GM12865 (cell line): Measurements from ENCODE around the gene MYO7B.
"Not testable (repeated sequence)": the region's sequence is repeated elsewhere in the genome, so short reads cannot be mapped to it uniquely, and the experiment has no call there.

Experiments used
- DNase-seq: peaks from one replicate; pipeline ENCODE4 v3.0.0; 2010; ENCODE audit warnings: low read depth
- H3K4me3 ChIP-seq: 2 replicates; pipeline ENCODE4 v1.5.1; 2011; ENCODE audit warnings: mild to moderate bottlenecking, low read depth, low read length, control low read depth
- TF ChIP-seq, protein P1 (sequence below): IDR thresholded peaks from 2 replicates; pipeline ENCODE4 v1.5.1; 2011; ENCODE audit warnings: low read length, control low read depth, low read depth, inconsistent platforms; ENCODE audit not compliant: insufficient read depth; ENCODE audit errors: missing control alignments

The MYO7B gene

DNA sequence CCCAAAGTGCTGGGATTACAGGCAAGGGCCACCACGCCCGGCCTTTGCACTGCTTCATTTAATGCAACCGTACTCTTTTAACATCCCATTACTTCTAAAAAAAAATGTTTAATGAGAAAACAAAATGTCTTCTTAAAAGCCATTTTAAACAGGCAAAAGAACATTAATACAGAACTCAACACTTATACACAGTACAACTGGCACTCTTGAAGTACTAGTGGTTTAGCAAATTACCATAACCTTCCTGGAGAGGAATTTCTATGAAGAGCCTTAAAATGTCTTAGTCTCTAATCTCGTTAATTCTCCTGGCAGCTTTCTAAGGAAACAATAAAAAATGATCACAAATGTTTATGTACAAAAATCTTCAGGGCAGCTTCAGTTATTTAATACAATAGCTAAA, 15.1 kb upstream of the MYO7B start:
- no peak for DNase-seq
- no peak overlapping the region for H3K4me3 ChIP-seq
- TF ChIP-seq, protein P1, sequence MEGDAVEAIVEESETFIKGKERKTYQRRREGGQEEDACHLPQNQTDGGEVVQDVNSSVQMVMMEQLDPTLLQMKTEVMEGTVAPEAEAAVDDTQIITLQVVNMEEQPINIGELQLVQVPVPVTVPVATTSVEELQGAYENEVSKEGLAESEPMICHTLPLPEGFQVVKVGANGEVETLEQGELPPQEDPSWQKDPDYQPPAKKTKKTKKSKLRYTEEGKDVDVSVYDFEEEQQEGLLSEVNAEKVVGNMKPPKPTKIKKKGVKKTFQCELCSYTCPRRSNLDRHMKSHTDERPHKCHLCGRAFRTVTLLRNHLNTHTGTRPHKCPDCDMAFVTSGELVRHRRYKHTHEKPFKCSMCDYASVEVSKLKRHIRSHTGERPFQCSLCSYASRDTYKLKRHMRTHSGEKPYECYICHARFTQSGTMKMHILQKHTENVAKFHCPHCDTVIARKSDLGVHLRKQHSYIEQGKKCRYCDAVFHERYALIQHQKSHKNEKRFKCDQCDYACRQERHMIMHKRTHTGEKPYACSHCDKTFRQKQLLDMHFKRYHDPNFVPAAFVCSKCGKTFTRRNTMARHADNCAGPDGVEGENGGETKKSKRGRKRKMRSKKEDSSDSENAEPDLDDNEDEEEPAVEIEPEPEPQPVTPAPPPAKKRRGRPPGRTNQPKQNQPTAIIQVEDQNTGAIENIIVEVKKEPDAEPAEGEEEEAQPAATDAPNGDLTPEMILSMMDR = no peak

DNA sequence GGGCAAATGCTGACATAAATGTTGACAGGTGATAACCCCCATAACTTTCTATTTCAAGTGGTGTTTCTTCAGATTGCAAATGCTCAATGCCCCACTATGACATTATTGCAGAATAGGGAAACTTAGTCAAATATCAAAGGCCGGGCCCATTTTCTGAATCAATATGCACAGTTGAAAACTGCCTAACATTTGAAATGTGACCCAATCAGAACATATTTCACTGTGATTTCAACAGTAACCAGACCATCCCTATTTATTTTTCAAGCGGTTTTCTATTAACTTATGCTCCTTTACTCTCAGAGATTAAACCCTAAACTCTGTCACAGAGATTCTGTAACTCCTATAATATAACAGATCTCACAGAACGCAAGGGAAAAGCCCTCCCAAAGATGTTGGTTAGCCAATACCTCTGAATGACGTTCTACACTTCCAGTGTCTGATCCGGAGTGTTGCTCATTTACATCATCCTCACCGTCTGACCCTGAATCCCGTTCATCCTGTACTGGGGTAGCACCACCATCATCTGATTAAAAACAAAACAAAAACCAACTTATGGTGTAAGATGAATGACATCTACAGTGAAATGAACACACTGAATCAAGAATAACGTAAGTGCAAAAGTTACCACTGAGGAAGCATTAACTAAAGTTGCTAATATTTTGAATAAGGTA, 12.1 kb upstream of the MYO7B start:
- TF ChIP-seq, protein P1 = no peak
- H3K4me3 ChIP-seq = no peak overlapping the region
- no peak for DNase-seq

DNA sequence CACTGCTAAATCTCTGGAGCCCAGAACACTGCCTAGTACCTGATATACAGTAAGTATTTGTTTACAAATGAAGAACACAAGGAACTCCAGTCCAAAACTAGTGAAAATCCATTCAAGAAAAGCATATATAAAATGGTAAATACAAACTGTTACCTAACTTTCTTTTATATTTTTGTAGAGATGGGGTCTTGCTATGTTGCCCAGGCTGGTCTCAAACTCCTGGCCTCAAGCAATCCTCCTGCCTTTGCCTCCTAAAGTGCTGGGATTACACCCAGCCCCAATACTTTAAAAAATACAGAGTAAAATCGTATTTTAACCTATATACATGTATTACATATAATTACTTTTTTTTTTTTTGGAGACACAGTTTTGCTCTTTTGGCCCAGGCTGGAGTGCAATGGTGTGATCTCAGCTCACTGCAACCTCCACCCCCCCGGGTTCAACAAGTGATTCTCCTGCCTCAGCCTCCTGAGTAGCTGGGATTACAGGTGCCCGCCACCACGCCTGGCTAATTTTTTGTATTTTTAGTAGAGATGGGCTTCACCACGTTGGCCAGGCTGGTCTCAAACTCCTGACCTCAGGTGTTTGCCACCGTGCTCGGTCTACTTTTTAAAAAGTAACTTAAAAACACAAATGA, 11.2 kb upstream of the MYO7B start:
- H3K4me3 ChIP-seq = not testable (repeated sequence)

DNA sequence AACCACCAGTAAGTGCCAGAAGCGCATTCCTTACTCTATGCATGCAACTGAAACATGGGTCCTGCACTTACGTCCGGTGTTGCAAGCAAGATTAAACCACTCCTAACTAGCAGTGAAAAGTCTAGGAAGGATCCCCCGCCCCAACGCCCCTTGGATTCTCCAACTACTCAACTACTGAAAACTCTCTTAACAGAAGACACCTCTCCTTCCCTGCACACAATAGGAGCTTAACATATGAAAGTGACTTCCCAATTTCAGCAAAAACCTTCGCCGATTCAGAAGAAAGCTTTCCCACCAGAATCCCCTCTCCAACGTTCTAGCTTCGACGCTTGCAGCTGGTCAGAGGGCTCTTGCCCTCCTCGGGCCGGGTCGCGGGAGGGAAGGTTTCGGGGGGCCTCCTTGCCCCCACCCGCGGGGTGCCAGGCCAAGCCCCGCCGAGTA, 9.8 kb upstream of the MYO7B start:
- peak; percentile 54 for DNase-seq
- TF ChIP-seq, protein P1 = no peak
- H3K4me3 ChIP-seq = peak overlapping the region; percentile 79

More for the DNA sequence above, 11.2 kb upstream of the MYO7B start:
- DNase-seq = not testable (repeated sequence)

DNA sequence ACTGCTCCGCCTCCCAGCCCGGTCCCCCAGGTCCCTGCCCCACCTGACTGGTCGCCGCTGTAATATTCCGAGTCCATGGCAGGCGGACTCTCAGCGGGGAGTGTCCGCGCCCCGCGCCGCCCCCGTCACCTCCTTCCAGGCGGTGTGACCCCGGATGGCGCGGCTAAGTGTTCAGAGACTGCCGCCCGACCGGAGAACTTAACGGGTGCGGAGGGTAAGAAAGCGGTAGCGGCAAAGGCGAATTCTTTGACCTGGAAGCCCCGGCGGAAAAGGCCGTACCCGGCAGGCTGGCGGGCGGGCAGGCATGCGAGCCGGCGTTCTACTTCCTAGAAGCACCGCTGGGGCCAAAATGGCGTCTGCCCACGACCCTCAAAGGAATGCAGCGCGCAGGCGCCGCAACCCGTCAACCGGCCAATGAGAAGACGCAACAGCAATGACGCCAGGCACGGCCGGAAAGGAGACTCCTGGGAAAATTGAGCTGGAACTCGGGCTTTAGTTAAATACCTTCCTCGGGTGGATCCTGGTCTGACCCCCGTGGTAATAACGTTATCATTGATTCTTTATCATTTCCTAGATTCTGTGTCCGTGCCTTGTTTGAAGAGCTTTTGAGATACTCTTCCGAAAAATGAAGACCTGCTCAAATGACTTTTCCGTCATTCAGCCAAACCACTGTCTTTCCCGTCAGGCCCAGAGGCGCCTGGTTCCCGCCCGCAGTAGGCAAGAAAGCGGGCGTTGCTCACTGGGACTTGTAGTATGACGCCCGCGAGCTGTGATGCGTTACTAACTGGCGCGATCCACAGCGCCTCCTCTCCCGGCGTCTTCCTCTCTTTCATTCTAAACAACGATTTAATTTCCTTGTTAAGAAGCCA, 9.1 kb upstream of the MYO7B start, which contains the start of gene IWS1:
Gene IWS1 (minus strand): TSS at position 358 of the 869 bp plus-strand sequence. CDS start 281 bp downstream, at position 77.
- DNase-seq = peak; percentile 96
- TF ChIP-seq, protein P1 = peak; percentile 15

DNA sequence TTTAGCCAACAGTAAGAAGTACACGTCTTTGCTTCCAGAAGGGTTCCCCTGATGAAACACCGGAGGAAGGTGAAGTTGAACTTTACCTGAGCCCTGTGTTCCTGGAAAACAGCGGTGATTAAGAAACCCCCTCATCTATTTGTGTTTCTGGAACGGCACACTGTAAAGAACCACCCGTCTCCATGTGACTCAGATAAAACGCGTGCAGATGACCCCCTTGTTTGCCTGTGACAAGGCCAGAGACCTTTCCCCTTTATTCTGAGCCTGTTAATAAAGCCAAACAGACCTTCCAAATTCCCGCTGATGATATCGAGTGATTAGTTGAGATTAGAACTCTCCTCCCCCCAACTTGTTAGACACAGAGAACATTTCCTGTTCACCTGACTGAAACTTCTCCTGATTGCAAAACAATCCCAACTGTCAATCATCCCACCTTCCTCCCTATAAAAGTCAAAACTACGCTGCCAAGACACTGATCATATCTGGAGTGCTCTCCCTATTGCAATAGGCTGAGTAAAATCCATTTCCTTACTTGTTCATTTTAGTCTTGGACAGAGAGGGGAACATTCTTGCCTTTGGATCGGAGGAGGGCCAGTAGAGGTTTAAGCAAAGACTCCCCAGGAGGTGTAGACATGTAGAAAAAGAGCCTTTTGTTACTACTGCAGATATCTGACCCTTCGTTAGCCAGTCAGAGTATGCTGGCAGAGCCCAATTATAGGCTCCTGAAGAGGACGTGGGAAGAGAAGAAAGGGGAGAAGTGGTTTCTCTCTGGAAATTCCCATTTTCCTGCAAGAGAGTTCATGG, 8.3 kb upstream of the MYO7B start:
- peak overlapping the region; percentile 79 for H3K4me3 ChIP-seq
- TF ChIP-seq, protein P1 = no peak
- no peak for DNase-seq

More for the DNA sequence above, 9.1 kb upstream of the MYO7B start, which contains the start of gene IWS1:
- H3K4me3 ChIP-seq = peak within 1 kb of the TSS; percentile 79
